Ascending aorta (tissue), 2 donors: ENCODE data around the gene ADAMTS14. TPM values are rescaled to one million over a fixed set of nuclear protein-coding genes. Genes with fewer than 3 reads are reported as not detected.

Experiments used
- DNase-seq, 2 donors: peaks; one replicate each; pipeline ENCODE4 v3.0.0-alpha.2; 2019; ENCODE audit warnings: low spot score in 2 of 2
- H3K27ac ChIP-seq, 2 donors: fragments of 200-600 bp; sonication (generic); one replicate each; pipeline ENCODE4 v1.5.1; 2016 to 2017; ENCODE audit warnings: mild to moderate bottlenecking in 1 of 2
- H3K27me3 ChIP-seq: fragments of 200-600 bp; sonication (generic); one replicate; pipeline ENCODE4 v1.5.1; 2017
- H3K36me3 ChIP-seq, 2 donors: fragments of 200-600 bp; sonication (generic); one replicate each; pipeline ENCODE4 v1.5.1; 2016
- H3K4me1 ChIP-seq, 2 donors: fragments of 200-600 bp; sonication (generic); one replicate each; pipeline ENCODE4 v1.5.1; 2016 to 2017; ENCODE audit warnings: mild to moderate bottlenecking in 1 of 2
- H3K4me3 ChIP-seq, 2 donors: fragments of 200-600 bp; sonication (generic); one replicate each; pipeline ENCODE4 v1.5.1; 2016 to 2017; ENCODE audit warnings: mild to moderate bottlenecking in 1 of 2
- H3K9me3 ChIP-seq, 2 donors: fragments of 200-600 bp; sonication (generic); one replicate each; pipeline ENCODE4 v1.5.1; 2016
- CTCF ChIP-seq, 3 experiments: fragments of 200-600 bp in 2 of 3; fragments of 450-650 bp in 1 of 3; sonication (generic) in 2 of 3; IDR thresholded peaks; one replicate each; pipeline ENCODE4 v1.5.1; 2016 to 2019; ENCODE audit warnings: antibody characterized with exemption in 3 of 3, mild to moderate bottlenecking in 1 of 3, moderate library complexity in 1 of 3
- intact Hi-C: fragments of 100-400 bp; cut with DNase I; formaldehyde crosslinking; loops from one replicate; pipeline ENCODE4 v1.15.1; 2023
- total RNA-seq: library from RNA; depleted of rRNA; stranded (reverse); fragments of >200 nt; gene quantifications from one replicate; pipeline ENCODE4 v1.1.0, GENCODE V29; 2016

The ADAMTS14 gene
- total RNA-seq, 1 donor from 2014 or later, result 0.32 TPM

DNA sequence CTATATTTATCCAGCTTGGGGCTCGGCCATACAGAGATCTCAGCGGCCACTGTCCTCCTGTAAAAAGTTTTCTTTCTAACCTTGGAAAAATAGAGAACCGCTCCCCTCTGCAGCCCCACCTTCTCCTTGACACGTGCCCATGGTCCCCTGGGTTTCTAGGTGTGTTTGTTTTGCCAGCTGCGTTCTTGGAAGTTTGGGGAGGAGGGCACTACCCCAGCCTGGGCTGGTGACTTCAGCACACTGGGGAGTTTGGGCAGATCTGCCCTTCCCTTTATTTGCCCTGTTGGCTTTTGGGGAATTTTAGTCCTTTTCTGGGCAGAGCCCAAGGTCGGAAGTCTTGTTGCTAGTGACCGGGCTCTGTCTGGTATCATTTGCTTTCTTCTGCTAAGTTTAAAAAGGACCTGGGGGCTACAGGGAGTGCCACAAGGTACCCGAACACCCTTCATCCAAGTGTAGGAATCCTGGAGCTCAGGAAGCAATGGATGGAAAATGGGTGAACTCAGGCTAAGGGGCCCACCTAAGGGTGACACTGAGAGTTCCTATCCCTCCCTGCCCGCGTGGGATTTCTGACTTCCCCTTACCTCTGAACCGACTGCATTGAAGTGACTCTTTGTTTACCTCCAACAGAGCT, 1.7 kb downstream of the ADAMTS14 start:
- no peak overlapping the region for H3K4me3 ChIP-seq
- TF ChIP-seq CTCF (IDR thresholded peaks at IDR 0.05), result no peak
- peaks cover 3 to 4% of the 10 kb centered on the region in 2 donors for H3K4me1 ChIP-seq
- no peaks in the 10 kb centered on the region for H3K36me3 ChIP-seq
- no peak for DNase-seq
- H3K9me3 ChIP-seq, result no peaks in the 10 kb centered on the region
- intact Hi-C loops, result no loop called here
- H3K27me3 ChIP-seq, result no peaks in the 10 kb centered on the region
- no peak overlapping the region for H3K27ac ChIP-seq

DNA sequence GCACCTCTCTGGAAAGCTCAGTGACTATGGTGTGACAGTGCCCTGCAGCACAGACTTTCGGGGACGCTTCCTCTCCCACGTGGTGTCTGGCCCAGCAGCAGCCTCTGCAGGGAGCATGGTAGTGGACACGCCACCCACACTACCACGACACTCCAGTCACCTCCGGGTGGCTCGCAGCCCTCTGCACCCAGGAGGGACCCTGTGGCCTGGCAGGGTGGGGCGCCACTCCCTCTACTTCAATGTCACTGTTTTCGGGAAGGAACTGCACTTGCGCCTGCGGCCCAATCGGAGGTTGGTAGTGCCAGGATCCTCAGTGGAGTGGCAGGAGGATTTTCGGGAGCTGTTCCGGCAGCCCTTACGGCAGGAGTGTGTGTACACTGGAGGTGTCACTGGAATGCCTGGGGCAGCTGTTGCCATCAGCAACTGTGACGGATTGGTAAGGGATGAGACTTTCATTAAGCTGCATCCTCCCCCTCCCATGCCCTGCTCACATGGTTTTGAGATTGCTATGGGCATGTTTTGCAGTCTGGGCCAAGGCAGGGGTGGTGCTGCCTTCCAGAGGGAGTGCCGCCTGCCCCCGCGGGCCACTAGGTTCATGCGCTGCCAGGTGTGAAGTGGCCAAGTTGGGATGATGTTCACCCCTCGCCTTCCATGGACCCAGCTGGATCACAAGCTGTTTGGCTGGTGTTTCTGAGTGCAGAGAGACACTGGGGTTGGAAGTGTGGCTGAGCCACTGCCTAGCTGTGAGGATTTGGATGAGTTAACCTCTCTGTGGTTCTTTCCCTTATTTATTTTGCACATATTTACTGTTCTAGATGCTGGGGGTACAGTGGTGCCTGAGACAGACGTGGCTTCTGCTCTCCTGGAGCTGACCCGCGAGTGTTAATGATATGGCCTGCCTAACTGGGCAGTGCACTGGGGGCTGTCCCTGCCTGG, 2.5 kb downstream of the ADAMTS14 start:
- TF ChIP-seq CTCF (IDR thresholded peaks at IDR 0.05), result no peak
- no peak for DNase-seq
- intact Hi-C loops, result no loop called here
- Histone ChIP-seq H3K27ac (no peak overlapping the region), H3K27me3 (no peaks in the 10 kb centered on the region), H3K9me3 (no peaks in the 10 kb centered on the region), H3K4me3 (no peak overlapping the region), H3K4me1 (peaks cover 3 to 4% of the 10 kb centered on the region in 2 donors), H3K36me3 (no peaks in the 10 kb centered on the region)

- intact Hi-C loops, result no loop called here
- DNase-seq, result no peak
- Histone ChIP-seq H3K4me1 (peaks cover 3 to 4% of the 10 kb centered on the region in 2 donors), H3K27ac (no peak overlapping the region), H3K27me3 (no peaks in the 10 kb centered on the region), H3K36me3 (no peaks in the 10 kb centered on the region), H3K4me3 (no peak overlapping the region), H3K9me3 (no peaks in the 10 kb centered on the region)
- no peak for TF ChIP-seq CTCF (IDR thresholded peaks at IDR 0.05)
Observed at GRCh38 chr10:70675496-70676161, 3.3 kb downstream of the ADAMTS14 start.

DNA sequence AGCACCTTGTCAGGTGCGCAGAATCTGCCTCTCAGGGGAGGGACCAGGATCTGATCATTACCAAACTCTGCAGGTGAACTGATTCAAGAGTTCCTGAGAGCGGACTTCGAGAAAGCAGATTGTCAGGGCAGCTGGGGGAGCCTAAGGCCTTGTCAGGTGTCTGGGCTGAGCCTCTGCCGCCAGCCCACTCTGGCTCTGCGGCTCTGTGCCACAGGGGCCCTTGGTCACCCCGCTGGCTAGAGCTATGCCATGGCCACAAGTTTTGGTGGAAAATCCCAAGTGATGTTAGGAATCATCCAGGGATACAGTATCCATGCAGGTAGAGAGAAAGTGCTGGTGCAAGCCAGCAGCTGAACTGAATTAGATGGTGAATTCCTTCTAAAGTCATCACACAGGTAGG, 4.2 kb downstream of the ADAMTS14 start:
- intact Hi-C loops, result no loop called here
- no peaks in the 10 kb centered on the region for H3K9me3 ChIP-seq
- no peaks in the 10 kb centered on the region for H3K27me3 ChIP-seq
- H3K36me3 ChIP-seq, result no peaks in the 10 kb centered on the region
- no peak overlapping the region for H3K27ac ChIP-seq
- no peak for TF ChIP-seq CTCF (IDR thresholded peaks at IDR 0.05)
- peaks cover 3 to 4% of the 10 kb centered on the region in 2 donors for H3K4me1 ChIP-seq
- no peak overlapping the region for H3K4me3 ChIP-seq
- no peak for DNase-seq

- Histone ChIP-seq H3K36me3 (no peaks in the 10 kb centered on the region), H3K27ac (no peak overlapping the region), H3K9me3 (no peaks in the 10 kb centered on the region), H3K4me1 (peaks cover 3 to 4% of the 10 kb centered on the region in 2 donors), H3K4me3 (no peak overlapping the region), H3K27me3 (no peaks in the 10 kb centered on the region)
- DNase-seq, result no peak
- no peak for TF ChIP-seq CTCF (IDR thresholded peaks at IDR 0.05)
- intact Hi-C loops, result no loop called here
Observed at GRCh38 chr10:70677016-70677415, 4.7 kb downstream of the ADAMTS14 start.
